Superior temporal gyrus (tissue), 1 donor: ENCODE data around the gene PCDHGB5.

Experiments used
- DNase-seq: peaks from one replicate; pipeline ENCODE4 v3.0.0-alpha.2; 2016; ENCODE audit errors: extremely low spot score

The PCDHGB5 gene

GRCh38 chr5:141439411-141440141 is 41.8 kb downstream of the PCDHGB5 start:
- DNase-seq = no peak

GRCh38 chr5:141440341-141440740 is 42.6 kb downstream of the PCDHGB5 start:
- no peak for DNase-seq

GRCh38 chr5:141441571-141442170 is 43.9 kb downstream of the PCDHGB5 start:
- DNase-seq = no peak
